H9 (cell line): ENCODE measurements around the gene TBC1D24. TPM values are rescaled to one million over a fixed set of nuclear protein-coding genes. Genes with fewer than 3 reads are reported as not detected.

ENCODE experiments used
- DNase-seq: peaks from one replicate; pipeline ENCODE4 v3.0.0-alpha.2; 2017
- H2AFZ ChIP-seq: one replicate; pipeline ENCODE4 v1.6.1; 2013; ENCODE audit warnings: mild to moderate bottlenecking, low read length, control low read depth, moderate library complexity
- H2AK5ac ChIP-seq: 2 replicates; pipeline ENCODE4 v1.6.1; 2013; ENCODE audit warnings: low read length, control low read depth, mixed read lengths; ENCODE audit not compliant: insufficient read length
- H2BK120ac ChIP-seq: one replicate; pipeline ENCODE4 v1.6.1; 2013; ENCODE audit warnings: low read depth, mild to moderate bottlenecking, low read length, control low read depth, inconsistent platforms; ENCODE audit not compliant: poor library complexity, severe bottlenecking
- H2BK12ac ChIP-seq: 2 replicates; pipeline ENCODE4 v1.6.1; 2013; ENCODE audit warnings: low read length, control low read depth, mixed read lengths, low read depth; ENCODE audit not compliant: insufficient read length
- H2BK15ac ChIP-seq: 2 replicates; pipeline ENCODE4 v1.6.1; 2013; ENCODE audit warnings: low read depth, low read length, control low read depth
- H2BK20ac ChIP-seq: one replicate; pipeline ENCODE4 v1.6.1; 2013; ENCODE audit warnings: low read depth, mild to moderate bottlenecking, low read length, control low read depth, inconsistent platforms; ENCODE audit not compliant: poor library complexity, severe bottlenecking
- H2BK5ac ChIP-seq: 2 replicates; pipeline ENCODE4 v1.6.1; 2013; ENCODE audit warnings: low read length, control low read depth, mixed read lengths; ENCODE audit not compliant: insufficient read length
- H3K14ac ChIP-seq: 2 replicates; pipeline ENCODE4 v1.6.1; 2013; ENCODE audit warnings: low read length, control low read depth; ENCODE audit not compliant: insufficient read depth
- H3K18ac ChIP-seq: 2 replicates; pipeline ENCODE4 v1.6.1; 2013; ENCODE audit warnings: low read depth, mild to moderate bottlenecking, mixed read lengths, low read length, control low read depth; ENCODE audit not compliant: insufficient read length
- H3K23ac ChIP-seq: 2 replicates; pipeline ENCODE4 v1.6.1; 2013; ENCODE audit warnings: low read length, control low read depth, mixed read lengths, low read depth; ENCODE audit not compliant: insufficient read length
- H3K23me2 ChIP-seq: 2 replicates; pipeline ENCODE4 v1.6.1; 2013; ENCODE audit warnings: low read depth, mild to moderate bottlenecking, mixed read lengths, low read length, control low read depth; ENCODE audit not compliant: insufficient read length, poor library complexity, severe bottlenecking
- H3K27ac ChIP-seq: 2 replicates; pipeline ENCODE4 v1.5.1; 2013; ENCODE audit warnings: low read length, control low read depth, mixed read lengths, low read depth; ENCODE audit not compliant: insufficient read length
- H3K27me3 ChIP-seq: 2 replicates; pipeline ENCODE4 v1.6.1; 2013; ENCODE audit warnings: low read length, control low read depth, inconsistent platforms; ENCODE audit not compliant: insufficient read depth
- H3K4ac ChIP-seq: 2 replicates; pipeline ENCODE4 v1.6.1; 2013; ENCODE audit warnings: low read depth, mild to moderate bottlenecking, control low read depth, inconsistent platforms, low read length, moderate library complexity
- H3K4me1 ChIP-seq: 2 replicates; pipeline ENCODE4 v1.6.1; 2013; ENCODE audit warnings: low read length, control low read depth, inconsistent platforms; ENCODE audit not compliant: insufficient read depth
- H3K4me2 ChIP-seq: 2 replicates; pipeline ENCODE4 v1.6.1; 2013; ENCODE audit warnings: low read length, control low read depth, mixed read lengths; ENCODE audit not compliant: insufficient read length, insufficient read depth
- H3K56ac ChIP-seq: 2 replicates; pipeline ENCODE4 v1.6.1; 2013; ENCODE audit warnings: low read depth, mild to moderate bottlenecking, mixed read lengths, low read length, control low read depth; ENCODE audit not compliant: insufficient read length
- H3K79me1 ChIP-seq: 2 replicates; pipeline ENCODE4 v1.6.1; 2013; ENCODE audit warnings: low read depth, mild to moderate bottlenecking, moderate library complexity, low read length, control low read depth, inconsistent platforms; ENCODE audit not compliant: insufficient read depth, poor library complexity, severe bottlenecking
- H3K79me2 ChIP-seq: 2 replicates; pipeline ENCODE4 v1.6.1; 2013; ENCODE audit warnings: low read length, control low read depth, inconsistent platforms; ENCODE audit not compliant: insufficient read depth
- H3K9ac ChIP-seq: 2 replicates; pipeline ENCODE4 v1.6.1; 2013; ENCODE audit warnings: low read length, control low read depth, mixed read lengths; ENCODE audit not compliant: insufficient read length; ENCODE audit errors: extremely low read depth
- H3K9me3 ChIP-seq: one replicate; pipeline ENCODE4 v1.6.1; 2013; ENCODE audit warnings: low read depth, low read length, inconsistent platforms; ENCODE audit not compliant: control insufficient read depth
- H3T11ph ChIP-seq: one replicate; pipeline ENCODE4 v1.6.1; 2013; ENCODE audit warnings: mild to moderate bottlenecking, low read length, control low read depth, inconsistent platforms
- H4K20me1 ChIP-seq: one replicate; pipeline ENCODE4 v1.6.1; 2013; ENCODE audit not compliant: control insufficient read depth, insufficient read length, insufficient read depth
- H4K5ac ChIP-seq: 2 replicates; pipeline ENCODE4 v1.6.1; 2013; ENCODE audit warnings: low read depth, mild to moderate bottlenecking, mixed read lengths, low read length, control low read depth; ENCODE audit not compliant: insufficient read length
- H4K8ac ChIP-seq: replicated peaks from 2 replicates; pipeline ENCODE4 v1.6.1; 2013; ENCODE audit warnings: low read length, control low read depth, mixed read lengths, low read depth; ENCODE audit not compliant: insufficient read length
- H4K91ac ChIP-seq: 2 replicates; pipeline ENCODE4 v1.6.1; 2013; ENCODE audit warnings: low read depth, mild to moderate bottlenecking, moderate library complexity, mixed read lengths, low read length, control low read depth; ENCODE audit not compliant: insufficient read length
- H3K27ac Mint-ChIP-seq, 3 experiments: 2 replicates in 2 of 3; 3 replicates in 1 of 3; pipeline ENCODE4 v1.8.0; 2020 to 2021; ENCODE audit warnings: mixed read lengths in 3 of 3, mild to moderate bottlenecking in 1 of 3, moderate library complexity in 1 of 3
- H3K27me3 Mint-ChIP-seq: 2 replicates; pipeline ENCODE4 v1.8.0; 2021; ENCODE audit warnings: low read depth, mild to moderate bottlenecking, moderate library complexity, mixed read lengths
- H3K36me3 Mint-ChIP-seq, 3 experiments: 2 replicates in 2 of 3; 3 replicates in 1 of 3; pipeline ENCODE4 v1.8.0; 2020 to 2021; ENCODE audit warnings: low read depth in 3 of 3, mixed read lengths in 3 of 3; ENCODE audit not compliant: insufficient read depth in 1 of 3
- H3K4me1 Mint-ChIP-seq, 2 experiments: 2 replicates each; pipeline ENCODE4 v1.8.0; 2020; ENCODE audit warnings: mixed read lengths in 2 of 2
- H3K4me3 Mint-ChIP-seq, 2 experiments: 2 replicates in 1 of 2; 3 replicates in 1 of 2; pipeline ENCODE4 v1.8.0; 2020 to 2021; ENCODE audit warnings: mild to moderate bottlenecking in 2 of 2, mixed read lengths in 2 of 2, moderate library complexity in 1 of 2
- H3K9me3 Mint-ChIP-seq, 2 experiments: 2 replicates in 1 of 2; 3 replicates in 1 of 2; pipeline ENCODE4 v1.8.0; 2020; ENCODE audit warnings: mild to moderate bottlenecking in 2 of 2, mixed read lengths in 2 of 2, moderate library complexity in 1 of 2
- CTCF ChIP-seq: fragments of 200-600 bp; sonication (generic); conservative IDR thresholded peaks from 3 replicates; pipeline ENCODE4 v1.8.0; 2021; ENCODE audit warnings: antibody characterized with exemption, mild to moderate bottlenecking
- WGBS: extraction: QIAGEN DNeasy Blood & Tissue Kit; methylation state at CpG from one replicate; pipeline ENCODE4 v1.1.7; 2013; ENCODE audit warnings: missing lambda C conversion rate, low lambda C conversion rate, mixed read lengths; ENCODE audit not compliant: insufficient read length; ENCODE audit errors: extremely low coverage; 5-methylcytosine and 5-hydroxymethylcytosine counted together
- total RNA-seq: library from RNA; stranded (reverse); gene quantifications from 2 replicates; pipeline ENCODE4 v1.2.1, GENCODE V29; 2021

Gene TBC1D24
- total RNA-seq, 1 experiment from 2014 or later, result 19.0 TPM

GRCh38 chr16:2499890-2500429 lies 25.0 kb downstream of the TBC1D24 start:
- Histone ChIP-seq H2AK5ac (no peak overlapping the region), H3K4me2 (no peak overlapping the region), H2BK120ac (no peak overlapping the region), H3K14ac (no peak overlapping the region), H2AFZ (no peak overlapping the region), H3K9ac (no peak overlapping the region), H3T11ph (no peak overlapping the region), H4K20me1 (no peaks in the 10 kb centered on the region), H2BK5ac (no peak overlapping the region), H3K4me1 (no peaks in the 10 kb centered on the region), H2BK20ac (no peak overlapping the region), H4K5ac (no peak overlapping the region), H3K56ac (no peak overlapping the region), H3K79me2 (no peaks in the 10 kb centered on the region), H3K18ac (no peak overlapping the region), H3K27me3 (no peaks in the 10 kb centered on the region), H3K23ac (no peak overlapping the region), H3K27ac (no peak overlapping the region), H3K23me2 (peaks cover 3% of the 10 kb centered on the region), H2BK12ac (no peak overlapping the region), H4K91ac (no peak overlapping the region), H4K8ac (no peak overlapping the region), H2BK15ac (no peak overlapping the region), H3K9me3 (no peaks in the 10 kb centered on the region), H3K4ac (no peak overlapping the region), H3K79me1 (no peaks in the 10 kb centered on the region)
- Mint-ChIP-seq H3K9me3 (no peaks in the 10 kb centered on the region), H3K27ac (no peak overlapping the region), H3K4me3 (no peak overlapping the region), H3K27me3 (no peaks in the 10 kb centered on the region), H3K4me1 (peaks cover 3 to 5% of the 10 kb centered on the region in 2 experiments), H3K36me3 (peaks cover 0 to 18% (median 4%) of the 10 kb centered on the region in 3 experiments; a peak in 4 of 7 replicates)
- no peak for TF ChIP-seq CTCF
- DNase-seq, result no peak
- no CpG with 5 or more reads among the region's 29 CpGs for WGBS
